NCI-H526 treated with DMSO at 0.1 percent for 48 hours (cell line): ENCODE data around the gene NHLRC4.

ENCODE experiments used
- DNase-seq: peaks from one replicate; lab custom pipeline; 2025; lab: John Stamatoyannopoulos, UW

NHLRC4 gene

GRCh38 chr16:567373-568256, 810 bp downstream of the NHLRC4 start:
- no peak for DNase-seq

GRCh38 chr16:568401-569258, 1.8 kb downstream of the NHLRC4 start:
- no peak for DNase-seq

GRCh38 chr16:569445-570254, 2.8 kb downstream of the NHLRC4 start, which contains the start of gene PIGQ:
TSS of gene PIGQ (plus strand) at chr16:569968. CDS start at chr16:574075, 4,107 bp downstream.
- no peak for DNase-seq

GRCh38 chr16:572865-573650, 6.3 kb downstream of the NHLRC4 start:
- DNase-seq: no peak

- DNase-seq: no peak
These were observed 7.4 kb downstream of the NHLRC4 start for GRCh38 chr16:574021-574760.

GRCh38 chr16:575354-576196, 8.8 kb downstream of the NHLRC4 start:
- DNase-seq: no peak

GRCh38 chr16:576197-576822, 9.5 kb downstream of the NHLRC4 start:
- DNase-seq: no peak

- DNase-seq: no peak
These were observed 10.0 kb downstream of the NHLRC4 start for GRCh38 chr16:576823-577201.

- no peak for DNase-seq
These were observed 11.0 kb downstream of the NHLRC4 start for GRCh38 chr16:577796-578195.

- no peak for DNase-seq
These were observed 11.5 kb downstream of the NHLRC4 start for GRCh38 chr16:578232-578869.

- DNase-seq: peak; percentile 37
These were observed 12.1 kb downstream of the NHLRC4 start for GRCh38 chr16:578870-579405.

- DNase-seq: no peak
These were observed 13.5 kb downstream of the NHLRC4 start for GRCh38 chr16:580141-580945.

GRCh38 chr16:580946-581498, 14.2 kb downstream of the NHLRC4 start:
- no peak for DNase-seq

GRCh38 chr16:582218-582613, 15.4 kb downstream of the NHLRC4 start:
- no peak for DNase-seq

- DNase-seq: no peak
These were observed 16.0 kb downstream of the NHLRC4 start for GRCh38 chr16:582614-583331.

- DNase-seq: no peak
These were observed 16.6 kb downstream of the NHLRC4 start for GRCh38 chr16:583470-583814.
